ENCODE measurements around the gene ANAPC7. TPM values are rescaled to one million over a fixed set of nuclear protein-coding genes. Genes with fewer than 3 reads are reported as not detected.
A peak's percentile ranks its signal among the peaks of the same experiment; 100 is the strongest.

Gene ANAPC7
- total RNA-seq, 1 experiment from 2014 or later: 91.1 TPM

DNA sequence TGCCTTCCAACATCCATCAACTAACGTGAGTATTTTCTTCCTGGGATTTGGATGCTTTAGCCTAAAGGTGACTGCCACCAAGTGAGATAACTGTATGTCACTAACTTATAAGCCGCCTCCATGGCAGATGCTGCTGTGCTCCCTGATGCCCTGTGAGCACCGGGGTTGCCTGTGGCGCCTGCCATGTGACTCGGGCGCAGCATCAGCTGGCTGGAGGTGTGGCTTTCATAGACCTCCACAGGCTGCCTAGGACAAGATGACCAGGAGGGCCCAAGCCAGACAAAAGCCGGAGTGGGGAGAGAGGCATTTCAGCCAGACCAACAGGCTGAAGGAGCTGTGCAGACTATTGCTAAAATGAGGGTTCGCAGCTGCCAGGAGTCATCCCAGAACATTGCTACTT lies 55.7 kb downstream of the ANAPC7 start:
- no peak overlapping the region for H2BK12ac ChIP-seq (ENCODE audit: insufficient read length, low read depth, low read length)
- H3K23me2 ChIP-seq (ENCODE audit: insufficient read length, low read depth, low read length, poor library complexity, severe bottlenecking): peaks cover 3% of the 10 kb centered on the region
- Mint-ChIP-seq H3K4me3 (no peak overlapping the region), H3K9me3 (no peaks in the 10 kb centered on the region), H3K4me1 (no peaks in the 10 kb centered on the region), H3K36me3 (ENCODE audit: insufficient read depth in 1 of 3, low read depth in 3 of 3) (peaks cover 50 to 81% (median 77%) of the 10 kb centered on the region in 3 experiments), H3K27me3 (ENCODE audit: low read depth) (no peaks in the 10 kb centered on the region), H3K27ac (peak overlapping the region in 1 of 3 experiments; percentile 51; a peak in 1 of 7 replicates)
- no peaks in the 10 kb centered on the region for H3K9me3 ChIP-seq (ENCODE audit: control insufficient read depth, low read depth, low read length)
- TF ChIP-seq, protein P1, sequence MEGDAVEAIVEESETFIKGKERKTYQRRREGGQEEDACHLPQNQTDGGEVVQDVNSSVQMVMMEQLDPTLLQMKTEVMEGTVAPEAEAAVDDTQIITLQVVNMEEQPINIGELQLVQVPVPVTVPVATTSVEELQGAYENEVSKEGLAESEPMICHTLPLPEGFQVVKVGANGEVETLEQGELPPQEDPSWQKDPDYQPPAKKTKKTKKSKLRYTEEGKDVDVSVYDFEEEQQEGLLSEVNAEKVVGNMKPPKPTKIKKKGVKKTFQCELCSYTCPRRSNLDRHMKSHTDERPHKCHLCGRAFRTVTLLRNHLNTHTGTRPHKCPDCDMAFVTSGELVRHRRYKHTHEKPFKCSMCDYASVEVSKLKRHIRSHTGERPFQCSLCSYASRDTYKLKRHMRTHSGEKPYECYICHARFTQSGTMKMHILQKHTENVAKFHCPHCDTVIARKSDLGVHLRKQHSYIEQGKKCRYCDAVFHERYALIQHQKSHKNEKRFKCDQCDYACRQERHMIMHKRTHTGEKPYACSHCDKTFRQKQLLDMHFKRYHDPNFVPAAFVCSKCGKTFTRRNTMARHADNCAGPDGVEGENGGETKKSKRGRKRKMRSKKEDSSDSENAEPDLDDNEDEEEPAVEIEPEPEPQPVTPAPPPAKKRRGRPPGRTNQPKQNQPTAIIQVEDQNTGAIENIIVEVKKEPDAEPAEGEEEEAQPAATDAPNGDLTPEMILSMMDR (conservative IDR thresholded peaks at IDR 0.05): no peak
- H2AFZ ChIP-seq (ENCODE audit: low read length): no peak overlapping the region
- no peak overlapping the region for H3K4ac ChIP-seq (ENCODE audit: low read depth, low read length)
- no peak overlapping the region for H2BK5ac ChIP-seq (ENCODE audit: insufficient read length, low read length)
- H2BK15ac ChIP-seq (ENCODE audit: low read depth, low read length): no peak overlapping the region
- WGBS (ENCODE audit: extremely low coverage, insufficient read length, low lambda C conversion rate): no CpG with 5 or more reads among the region's 8 CpGs
- H3K4me2 ChIP-seq (ENCODE audit: insufficient read depth, insufficient read length, low read length): no peak overlapping the region
- H2BK20ac ChIP-seq (ENCODE audit: low read depth, low read length, poor library complexity, severe bottlenecking): no peak overlapping the region
- no peaks in the 10 kb centered on the region for H3K79me2 ChIP-seq (ENCODE audit: insufficient read depth, low read length)
- H4K91ac ChIP-seq (ENCODE audit: insufficient read length, low read depth, low read length): no peak overlapping the region
- no peaks in the 10 kb centered on the region for H4K20me1 ChIP-seq (ENCODE audit: control insufficient read depth, insufficient read depth, insufficient read length)
- H4K5ac ChIP-seq (ENCODE audit: insufficient read length, low read depth, low read length): no peak overlapping the region
- no peak for DNase-seq
- H3K18ac ChIP-seq (ENCODE audit: insufficient read length, low read depth, low read length): no peak overlapping the region
- no peak overlapping the region for H3K23ac ChIP-seq (ENCODE audit: insufficient read length, low read depth, low read length)
- H3K27ac ChIP-seq (ENCODE audit: insufficient read length, low read depth, low read length): no peak overlapping the region
- H2AK5ac ChIP-seq (ENCODE audit: insufficient read length, low read length): no peak overlapping the region
- H3K27me3 ChIP-seq (ENCODE audit: insufficient read depth, low read length): no peaks in the 10 kb centered on the region
- no peaks in the 10 kb centered on the region for H3K79me1 ChIP-seq (ENCODE audit: insufficient read depth, low read depth, low read length, poor library complexity, severe bottlenecking)
- no peak overlapping the region for H3K56ac ChIP-seq (ENCODE audit: insufficient read length, low read depth, low read length)
- no peak overlapping the region for H3K9ac ChIP-seq (ENCODE audit: extremely low read depth, insufficient read length, low read length)
- H3K14ac ChIP-seq (ENCODE audit: insufficient read depth, low read length): no peak overlapping the region
- no peak overlapping the region for H4K8ac ChIP-seq (replicated peaks; ENCODE audit: insufficient read length, low read depth, low read length)
- no peak overlapping the region for H3T11ph ChIP-seq (ENCODE audit: low read length)
- no peaks in the 10 kb centered on the region for H3K4me1 ChIP-seq (ENCODE audit: insufficient read depth, low read length)
- no peak overlapping the region for H2BK120ac ChIP-seq (ENCODE audit: low read depth, low read length, poor library complexity, severe bottlenecking)
